ENCODE data around the gene FAM98C.
A peak's percentile ranks its signal among the peaks of the same experiment; 100 is the strongest.
"Not testable (repeated sequence)": the region's sequence is repeated elsewhere in the genome, so short reads cannot be mapped to it uniquely, and the experiment has no call there.

The FAM98C gene
- total RNA-seq = 18.7 to 24.4 reads per million in 2 donors

DNA sequence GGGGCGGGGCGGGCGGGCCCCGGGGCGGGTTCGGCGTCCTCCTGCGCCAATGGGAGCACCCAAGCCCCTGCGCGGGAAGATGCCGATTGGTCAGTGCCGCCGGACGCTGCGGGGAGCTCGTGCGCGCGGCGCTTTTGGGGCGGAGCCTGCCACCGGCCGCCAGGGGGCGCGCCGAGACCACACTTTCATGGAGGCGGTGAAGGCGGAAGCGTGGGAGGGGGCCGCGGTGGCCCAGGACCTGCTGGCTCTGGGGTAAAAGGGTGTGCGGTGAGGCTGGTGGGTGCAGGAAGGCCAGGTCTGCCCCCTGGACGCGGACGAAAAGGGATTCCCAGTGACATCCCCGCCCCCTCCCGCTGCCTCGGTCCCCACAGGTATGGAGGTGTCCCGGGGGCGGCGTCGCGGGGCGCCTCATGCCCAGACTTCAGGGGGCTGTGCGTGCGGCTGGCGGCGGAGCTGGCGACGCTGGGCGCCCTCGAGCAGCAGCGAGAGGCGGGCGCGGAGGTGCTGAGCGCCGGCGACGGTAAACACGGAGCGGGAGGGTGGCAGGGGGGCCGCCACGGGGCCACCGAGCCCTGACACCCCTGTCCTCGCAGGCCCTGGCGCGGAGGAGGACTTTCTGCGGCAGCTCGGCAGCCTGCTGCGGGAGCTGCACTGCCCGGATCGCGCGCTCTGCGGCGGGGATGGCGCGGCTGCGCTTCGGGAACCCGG lies at the start of gene FAM98C:
TSS of gene FAM98C (plus strand) at position 127 of the 708 bp plus-strand sequence. CDS start at position 188, 61 bp downstream.
- peak; percentile 95 to 99 (median 97) for DNase-seq

- no peak for DNase-seq
These were observed 46.9 kb upstream of the FAM98C start for GRCh38 chr19:38355728-38356725.

GRCh38 chr19:38358071-38358470 lies 44.8 kb upstream of the FAM98C start:
- DNase-seq = no peak

DNA sequence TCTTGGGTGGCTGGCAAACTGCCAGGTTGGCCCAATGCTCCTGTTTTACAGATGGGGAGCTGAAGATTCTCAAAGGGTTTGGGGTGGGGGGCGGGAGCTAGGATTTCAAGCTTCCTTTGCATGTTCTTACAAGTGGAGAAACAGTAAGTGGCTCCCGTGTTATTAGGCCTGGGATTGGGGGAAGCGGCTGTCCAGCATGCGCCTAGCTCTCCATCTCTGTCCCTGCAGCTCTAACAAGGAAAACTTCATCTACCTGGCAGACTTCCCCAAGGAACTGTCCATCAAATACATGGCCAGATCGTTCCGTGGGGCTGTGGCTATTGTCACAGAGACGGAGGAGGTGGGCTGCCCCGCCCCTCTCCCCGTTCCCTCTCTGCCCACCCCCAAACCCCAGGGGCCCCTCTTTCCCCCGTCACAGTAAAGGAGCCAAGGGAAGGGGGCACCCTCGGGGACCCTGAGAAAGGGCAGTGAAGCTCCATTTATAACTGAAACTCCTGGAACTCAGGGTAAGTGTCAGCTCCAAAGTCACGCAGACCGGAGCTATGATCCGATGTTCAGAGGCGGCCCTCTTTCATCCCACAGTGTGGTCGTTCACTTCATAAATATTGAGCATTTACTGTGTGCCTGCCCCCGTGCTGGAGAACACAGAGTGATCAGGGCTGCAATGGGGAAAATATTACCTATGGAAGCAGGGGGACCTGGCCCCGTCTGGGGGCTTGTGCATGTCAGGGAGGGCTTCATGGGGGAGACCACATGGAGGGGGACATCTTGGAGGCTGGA lies 43.5 kb upstream of the FAM98C start:
- no peak for DNase-seq

- DNase-seq = no peak
These were observed 42.5 kb upstream of the FAM98C start for GRCh38 chr19:38360351-38360750.

DNA sequence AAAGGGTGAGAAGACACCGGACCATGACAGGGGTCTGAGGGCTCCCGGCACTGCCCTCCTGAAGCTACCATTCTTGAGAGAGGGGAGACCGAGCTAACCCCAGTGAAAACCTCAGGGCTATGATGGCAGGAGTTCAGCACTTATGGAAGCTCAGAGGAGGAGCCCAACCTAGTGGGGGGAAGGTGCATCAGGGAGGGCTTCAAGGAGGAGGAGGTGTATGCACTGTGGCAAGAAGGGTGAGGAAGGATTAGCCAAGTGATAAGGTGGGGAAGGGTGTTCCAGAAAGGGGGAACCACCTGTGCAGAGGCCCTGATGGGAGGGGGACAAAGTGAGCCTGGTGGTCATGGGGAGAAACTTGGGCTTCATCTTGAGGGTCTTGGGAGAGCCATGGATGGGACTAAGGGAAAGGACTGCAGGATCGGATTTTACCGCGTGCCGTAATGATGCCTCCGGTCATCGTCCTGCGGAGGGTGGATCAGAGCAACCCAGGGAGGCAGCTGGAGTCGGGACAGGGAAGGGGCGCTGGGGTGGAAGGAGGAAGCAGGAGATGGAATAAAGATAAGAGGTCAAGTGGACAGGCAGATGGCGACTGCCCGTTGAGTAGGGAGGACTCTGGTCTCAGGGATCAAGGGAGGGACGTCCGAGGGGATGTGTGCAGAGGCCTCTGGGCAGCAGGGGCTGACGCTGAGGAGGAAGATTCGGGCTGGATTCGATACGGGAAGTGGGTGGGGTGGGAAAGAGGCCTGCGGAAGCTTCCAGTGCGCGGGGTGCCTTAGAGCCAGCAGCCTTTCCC lies 41.9 kb upstream of the FAM98C start:
- DNase-seq = no peak

- peak; percentile 35 to 86 (median 50) for DNase-seq
These were observed 41.2 kb upstream of the FAM98C start for GRCh38 chr19:38361633-38362075.

- DNase-seq = peak; percentile 28 to 84 (median 63)
These were observed 40.6 kb upstream of the FAM98C start for GRCh38 chr19:38362076-38362945.

DNA sequence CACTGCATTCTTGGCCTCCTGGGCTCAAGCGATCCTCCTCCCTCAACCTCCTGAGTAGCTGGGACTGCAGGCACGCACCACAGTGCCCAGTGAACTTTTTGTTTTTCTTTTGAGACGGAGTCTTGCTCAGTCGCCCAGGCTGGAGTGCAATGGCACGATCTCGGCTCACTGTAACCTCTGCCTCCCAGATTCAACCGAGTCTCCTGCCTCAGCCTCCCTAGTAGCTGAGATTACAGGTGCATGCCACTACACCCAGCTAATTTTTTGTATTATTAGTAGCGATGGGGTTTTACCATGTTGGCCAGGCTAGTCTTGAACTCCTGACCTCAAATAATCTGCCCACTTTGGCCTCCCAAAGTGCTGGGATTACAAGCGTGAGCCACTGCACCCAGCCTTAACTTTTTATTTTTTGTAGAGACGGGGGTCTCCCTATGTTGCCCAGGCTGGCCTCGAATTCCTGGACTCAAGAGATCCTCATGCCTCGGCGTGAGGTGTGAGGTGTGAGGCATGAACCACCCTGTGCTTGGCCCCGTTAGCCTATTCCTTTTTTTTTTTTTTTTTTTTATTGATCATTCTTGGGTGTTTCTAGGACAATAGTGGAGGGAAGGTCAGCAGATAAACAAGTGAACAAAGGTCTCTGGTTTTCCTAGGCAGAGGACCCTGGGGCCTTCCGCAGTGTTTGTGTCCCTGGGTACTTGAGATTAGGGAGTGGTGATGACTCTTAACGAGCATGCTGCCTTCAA lies 39.8 kb upstream of the FAM98C start:
- DNase-seq = not testable (repeated sequence)

- no peak for DNase-seq
These were observed 35.9 kb upstream of the FAM98C start for GRCh38 chr19:38367041-38367440.

GRCh38 chr19:38369584-38369983 lies 33.3 kb upstream of the FAM98C start:
- no peak for DNase-seq

DNA sequence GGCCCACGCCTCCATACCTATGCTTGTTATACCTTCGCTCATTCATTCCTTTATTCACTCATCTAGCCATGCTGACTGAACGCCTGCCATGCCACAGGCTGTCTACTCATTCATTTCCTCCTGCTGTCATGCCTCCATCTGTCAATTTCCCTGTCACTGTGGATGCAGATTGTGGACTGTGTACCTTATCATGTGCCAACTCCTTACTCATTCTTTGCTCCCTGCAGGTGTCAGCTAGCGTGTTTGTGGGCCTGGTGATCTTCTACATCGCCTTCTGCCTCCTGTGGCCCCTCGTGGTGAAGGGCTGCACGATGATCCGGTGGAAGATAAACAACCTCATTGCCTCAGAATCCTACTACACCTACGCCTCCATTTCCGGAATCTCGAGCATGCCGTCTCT lies 32.6 kb upstream of the FAM98C start:
- DNase-seq = no peak

DNA sequence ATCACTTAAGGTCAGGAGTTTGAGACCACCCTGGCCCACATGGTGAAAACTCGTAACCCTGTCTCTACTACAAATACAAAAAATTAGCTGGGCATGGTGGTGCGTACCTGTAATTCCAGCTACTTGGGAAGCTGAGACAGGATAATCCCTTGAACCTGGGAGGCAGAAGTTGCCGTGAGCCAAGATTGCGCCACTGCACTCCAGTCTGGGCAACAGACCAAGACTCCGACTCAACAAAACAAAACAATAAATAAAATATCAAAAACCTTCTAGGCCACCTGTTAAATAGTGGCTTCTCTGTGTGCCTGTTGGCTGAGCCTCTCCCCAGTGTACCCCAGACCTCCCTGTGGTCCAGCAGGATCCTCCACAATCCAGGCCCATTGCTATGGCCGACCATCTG lies 31.8 kb upstream of the FAM98C start:
- DNase-seq = no peak

- no peak for DNase-seq
These were observed 29.0 kb upstream of the FAM98C start for GRCh38 chr19:38373907-38374331.

DNA sequence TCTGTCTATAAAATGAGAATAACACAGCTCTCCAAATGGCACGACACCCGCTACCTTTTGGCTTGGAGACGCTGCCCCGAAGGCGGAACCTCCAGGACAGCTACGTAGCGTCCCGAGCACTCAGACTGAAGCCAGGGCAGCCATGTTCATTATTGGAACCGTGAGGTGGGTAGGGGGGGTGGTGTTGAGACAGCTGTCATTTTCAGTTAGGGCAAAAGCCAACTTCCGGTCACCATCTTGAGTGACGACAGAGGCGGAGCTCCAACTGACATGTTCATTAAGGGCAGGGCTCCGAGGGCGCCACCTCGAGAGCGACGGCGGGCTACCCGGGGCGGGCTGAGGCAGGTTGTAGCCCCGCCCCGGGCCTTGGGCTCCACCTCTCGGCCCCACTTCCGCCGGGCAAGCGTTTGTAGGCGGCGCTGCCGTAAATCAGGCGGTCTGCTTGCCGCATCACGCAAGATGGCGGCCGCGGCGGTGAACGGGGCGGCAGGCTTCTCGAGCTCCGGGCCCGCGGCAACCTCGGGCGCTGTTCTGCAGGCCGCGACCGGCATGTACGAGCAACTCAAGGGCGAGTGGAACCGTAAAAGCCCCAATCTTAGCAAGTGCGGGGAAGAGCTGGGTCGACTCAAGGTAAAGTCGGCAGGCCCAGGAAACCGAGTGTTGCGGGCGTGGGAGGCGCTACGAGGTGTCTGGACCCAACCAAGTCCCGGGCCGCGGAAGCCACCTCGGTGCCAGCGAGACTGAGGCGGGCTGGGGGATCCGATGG lies 28.4 kb upstream of the FAM98C start, which contains the start of gene PSMD8:
TSS of gene PSMD8 (plus strand) at position 240 of the 766 bp plus-strand sequence. CDS start at position 271, 31 bp downstream.
- DNase-seq = peak; percentile 95 to 100 (median 98)

DNA sequence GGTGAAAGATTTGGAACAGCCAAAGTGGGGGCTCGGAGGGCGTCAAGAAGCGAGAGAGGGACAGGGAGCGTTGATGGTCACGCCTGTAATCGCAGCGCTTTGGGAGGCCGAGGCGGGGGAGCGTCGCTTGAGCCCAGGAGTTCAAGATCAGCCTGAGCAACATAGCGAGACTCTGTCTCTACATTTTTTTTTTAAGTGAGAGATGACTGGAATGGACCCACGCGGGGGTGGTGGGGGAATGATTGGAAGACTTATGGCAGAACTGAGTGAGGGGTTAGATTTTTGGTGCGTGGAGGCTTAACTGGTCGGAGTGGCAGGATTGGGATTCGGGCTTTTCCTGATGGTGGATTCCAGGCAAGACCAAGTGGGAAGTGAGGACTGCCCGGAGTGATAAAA lies 27.8 kb upstream of the FAM98C start:
- DNase-seq = no peak

GRCh38 chr19:38375748-38376147 lies 27.1 kb upstream of the FAM98C start:
- DNase-seq = no peak

- no peak for DNase-seq
These were observed 26.3 kb upstream of the FAM98C start for GRCh38 chr19:38376576-38376975.

DNA sequence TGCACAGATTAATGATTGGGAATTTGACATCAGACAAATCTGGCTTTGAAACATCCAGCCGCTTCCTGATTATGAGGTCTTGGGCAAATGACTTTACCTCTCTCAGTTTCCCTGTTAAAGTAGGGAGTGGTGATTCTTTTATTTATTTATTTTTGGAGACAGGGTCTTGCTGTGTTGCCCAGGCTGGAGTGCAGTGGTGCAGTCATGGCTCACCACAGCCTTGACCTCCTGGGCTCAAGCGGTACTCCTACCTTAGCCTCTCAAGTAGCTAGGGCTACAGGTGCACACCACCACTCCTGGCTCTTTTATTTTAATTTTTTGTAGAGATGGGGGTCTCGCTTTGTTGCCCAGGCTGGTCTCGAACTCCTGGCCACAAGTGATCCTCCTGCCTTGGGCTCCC lies 25.8 kb upstream of the FAM98C start:
- DNase-seq = no peak

Data from T-helper 2 cell (primary cell).